ENCODE data around the gene SWSAP1.

The SWSAP1 gene

GRCh38 chr19:11359421-11359820 is 15.0 kb upstream of the SWSAP1 start:
- H3K36me3 ChIP-seq = peaks cover 41% of the 10 kb centered on the region
- H3K27me3 ChIP-seq (ENCODE audit: insufficient read depth, low read depth, severe bottlenecking) = no peaks in the 10 kb centered on the region
- no peaks in the 10 kb centered on the region for H3K9me3 ChIP-seq (ENCODE audit: severe bottlenecking)
- H3K27ac ChIP-seq = no peak overlapping the region
- no peak for DNase-seq
- TF ChIP-seq CTCF (IDR thresholded peaks at IDR 0.05; ENCODE audit: low read depth, low read length) = no peak
- H3K4me3 ChIP-seq (ENCODE audit: low read depth, low read length) = no peak overlapping the region

- H3K9me3 ChIP-seq (ENCODE audit: severe bottlenecking) = no peaks in the 10 kb centered on the region
- H3K36me3 ChIP-seq = peaks cover 53% of the 10 kb centered on the region
- DNase-seq = peak; percentile 69
- H3K27ac ChIP-seq = no peak overlapping the region
- H3K4me3 ChIP-seq (ENCODE audit: low read depth, low read length) = no peak overlapping the region
- H3K27me3 ChIP-seq (ENCODE audit: insufficient read depth, low read depth, severe bottlenecking) = no peaks in the 10 kb centered on the region
- no peak for TF ChIP-seq CTCF (IDR thresholded peaks at IDR 0.05; ENCODE audit: low read depth, low read length)
Observed at GRCh38 chr19:11361037-11361770, 13.3 kb upstream of the SWSAP1 start.

- Histone ChIP-seq H3K27ac (no peak overlapping the region), H3K4me3 (ENCODE audit: low read depth, low read length) (no peak overlapping the region), H3K27me3 (ENCODE audit: insufficient read depth, low read depth, severe bottlenecking) (no peaks in the 10 kb centered on the region), H3K9me3 (ENCODE audit: severe bottlenecking) (no peaks in the 10 kb centered on the region), H3K36me3 (peaks cover 53% of the 10 kb centered on the region)
- TF ChIP-seq CTCF (IDR thresholded peaks at IDR 0.05; ENCODE audit: low read depth, low read length) = no peak
- DNase-seq = no peak
Observed at GRCh38 chr19:11361771-11362731, 12.4 kb upstream of the SWSAP1 start.

GRCh38 chr19:11363881-11364280 is 10.6 kb upstream of the SWSAP1 start:
- no peaks in the 10 kb centered on the region for H3K9me3 ChIP-seq (ENCODE audit: severe bottlenecking)

GRCh38 chr19:11364296-11364904 is 10.1 kb upstream of the SWSAP1 start:
- no peaks in the 10 kb centered on the region for H3K9me3 ChIP-seq (ENCODE audit: severe bottlenecking)
- TF ChIP-seq CTCF (IDR thresholded peaks at IDR 0.05; ENCODE audit: low read depth, low read length) = no peak
- no peak overlapping the region for H3K27ac ChIP-seq
- no peak overlapping the region for H3K4me3 ChIP-seq (ENCODE audit: low read depth, low read length)
- H3K36me3 ChIP-seq = peaks cover 48% of the 10 kb centered on the region
- DNase-seq = no peak
- H3K27me3 ChIP-seq (ENCODE audit: insufficient read depth, low read depth, severe bottlenecking) = no peaks in the 10 kb centered on the region

More at GRCh38 chr19:11363881-11364280, 10.6 kb upstream of the SWSAP1 start:
- DNase-seq = no peak
- Histone ChIP-seq H3K27me3 (ENCODE audit: insufficient read depth, low read depth, severe bottlenecking) (no peaks in the 10 kb centered on the region), H3K36me3 (peaks cover 53% of the 10 kb centered on the region), H3K27ac (no peak overlapping the region), H3K4me3 (ENCODE audit: low read depth, low read length) (no peak overlapping the region)
- TF ChIP-seq CTCF (IDR thresholded peaks at IDR 0.05; ENCODE audit: low read depth, low read length) = no peak
